ENCODE data around the gene FAM227B. TPM values are rescaled to one million over a fixed set of nuclear protein-coding genes. Genes with fewer than 3 reads are reported as not detected.

FAM227B gene
- total RNA-seq, 1 donor from 2014 or later: 15.6 TPM

- intact Hi-C loops (cut with micrococcal nuclease): no loop called here
- ATAC-seq (no peak), DNase-seq (no peak)
Measured at GRCh38 chr15:49330166-49330565, 290.5 kb downstream of the FAM227B start.

GRCh38 chr15:49328941-49329340, 291.7 kb downstream of the FAM227B start:
- intact Hi-C loops (cut with micrococcal nuclease): no loop called here
- ATAC-seq: no peak
- no peak for DNase-seq

- DNase-seq: no peak
- ATAC-seq: no peak
- intact Hi-C loops (cut with micrococcal nuclease): no loop called here
Measured at GRCh38 chr15:49327927-49328326, 292.7 kb downstream of the FAM227B start.

- no peak for DNase-seq
- intact Hi-C loops (cut with micrococcal nuclease): no loop called here
Measured at GRCh38 chr15:49323207-49323606, 297.4 kb downstream of the FAM227B start.

GRCh38 chr15:49320351-49320750, 300.3 kb downstream of the FAM227B start:
- DNase-seq (no peak), ATAC-seq (peak; percentile 39)

More at GRCh38 chr15:49323207-49323606, 297.4 kb downstream of the FAM227B start:
- no peak for ATAC-seq

GRCh38 chr15:49315391-49315823, 305.2 kb downstream of the FAM227B start:
- no peak for DNase-seq
- ATAC-seq: peak; percentile 41
- intact Hi-C loops (cut with micrococcal nuclease): no loop called here

More at GRCh38 chr15:49320351-49320750, 300.3 kb downstream of the FAM227B start:
- intact Hi-C loops (cut with micrococcal nuclease): no loop called here

- peak; percentile 90 for ATAC-seq
- peak; percentile 58 for DNase-seq
- intact Hi-C loops (cut with micrococcal nuclease): no loop called here
Measured at GRCh38 chr15:49314716-49315115, 305.9 kb downstream of the FAM227B start.

GRCh38 chr15:49313650-49314049, 307.0 kb downstream of the FAM227B start:
- ATAC-seq (peak; percentile 64), DNase-seq (no peak)
- intact Hi-C loops (cut with micrococcal nuclease): no loop called here

- ATAC-seq: no peak
- intact Hi-C loops (cut with micrococcal nuclease): no loop called here
- no peak for DNase-seq
Measured at GRCh38 chr15:49309889-49310288, 310.7 kb downstream of the FAM227B start.

- intact Hi-C loops (cut with micrococcal nuclease): no loop called here
- ATAC-seq (no peak), DNase-seq (no peak)
Measured at GRCh38 chr15:49308686-49309085, 311.9 kb downstream of the FAM227B start.

- intact Hi-C loops (cut with micrococcal nuclease): no loop called here
- no peak for ATAC-seq
- no peak for DNase-seq
Measured at GRCh38 chr15:49306551-49306950, 314.1 kb downstream of the FAM227B start.

GRCh38 chr15:49303003-49303402, 317.6 kb downstream of the FAM227B start:
- DNase-seq (no peak), ATAC-seq (no peak)
- intact Hi-C loops (cut with micrococcal nuclease): no loop called here

- ATAC-seq (peak; percentile 27), DNase-seq (no peak)
- intact Hi-C loops (cut with micrococcal nuclease): no loop called here
Measured at GRCh38 chr15:49301562-49301961, 319.1 kb downstream of the FAM227B start.

GRCh38 chr15:49300856-49301255, 319.8 kb downstream of the FAM227B start:
- ATAC-seq (no peak), DNase-seq (no peak)
- intact Hi-C loops (cut with micrococcal nuclease): no loop called here

GRCh38 chr15:49297584-49297983, 323.0 kb downstream of the FAM227B start:
- intact Hi-C loops (cut with micrococcal nuclease): no loop called here
- no peak for ATAC-seq
- no peak for DNase-seq

- ATAC-seq (no peak), DNase-seq (no peak)
- intact Hi-C loops (cut with micrococcal nuclease): no loop called here
Measured at GRCh38 chr15:49296258-49296657, 324.4 kb downstream of the FAM227B start.

- intact Hi-C loops (cut with micrococcal nuclease): no loop called here
- ATAC-seq: no peak
- no peak for DNase-seq
Measured at GRCh38 chr15:49293941-49294340, 326.7 kb downstream of the FAM227B start.

- peak; percentile 84 for ATAC-seq
- no peak for DNase-seq
- intact Hi-C loops (cut with micrococcal nuclease): no loop called here
Measured at GRCh38 chr15:49290191-49290590, 330.4 kb downstream of the FAM227B start.

GRCh38 chr15:49288391-49288790, 332.2 kb downstream of the FAM227B start:
- no peak for ATAC-seq
- intact Hi-C loops (cut with micrococcal nuclease): no loop called here
- no peak for DNase-seq

- DNase-seq (no peak), ATAC-seq (no peak)
- intact Hi-C loops (cut with micrococcal nuclease): no loop called here
Measured at GRCh38 chr15:49287481-49287880, 333.1 kb downstream of the FAM227B start.

GRCh38 chr15:49286649-49287404, 333.8 kb downstream of the FAM227B start:
- DNase-seq (no peak), ATAC-seq (peak; percentile 48)
- intact Hi-C loops (cut with micrococcal nuclease): no loop called here

All from left ventricle myocardium superior (tissue), 1 donor.